Glomerular endothelial cell (primary cell): ENCODE measurements around the gene UBXN11. TPM values are rescaled to one million over a fixed set of nuclear protein-coding genes. Genes with fewer than 3 reads are reported as not detected.

Experiments
- total RNA-seq: library from RNA; depleted of rRNA; stranded (reverse); fragments of >200 nt; gene quantifications from 2 replicates; pipeline ENCODE4 v1.2.3, GENCODE V29; 2015

The UBXN11 gene
- total RNA-seq, 1 donor from 2014 or later: 5.0 TPM

Other genes starting within 250 kb of the UBXN11 start
- gene TRIM63, start 239.0 kb downstream of the UBXN11 start, total RNA-seq: not detected in 2 replicates
- 1.8 and 5.4 TPM in 2 replicates for gene PDIK1L, start 194.8 kb downstream of the UBXN11 start, total RNA-seq
- gene FAM110D, start 147.6 kb downstream of the UBXN11 start, total RNA-seq: 4.1 and 5.8 TPM in 2 replicates
- not detected in 2 replicates for gene C1orf232, start 137.7 kb downstream of the UBXN11 start, total RNA-seq
- gene ZNF593, start 136.7 kb downstream of the UBXN11 start, total RNA-seq: 26.5 and 27.2 TPM in 2 replicates
- gene ZNF593OS, start 134.8 kb downstream of the UBXN11 start, total RNA-seq: not detected in 2 replicates
- gene CNKSR1, start 129.1 kb downstream of the UBXN11 start, total RNA-seq: 1.0 TPM in 1 of 2 replicates, not detected in the other
- gene CATSPER4, start 116.0 kb downstream of the UBXN11 start, total RNA-seq: not detected in 2 replicates
- gene CEP85, start 72.4 kb downstream of the UBXN11 start, total RNA-seq: 7.4 and 7.9 TPM in 2 replicates
- gene SH3BGRL3, start 26.6 kb downstream of the UBXN11 start, total RNA-seq: 258 and 260 TPM in 2 replicates
- not detected in 2 replicates for gene CD52, start 11.3 kb upstream of the UBXN11 start, total RNA-seq
- under 0.01 TPM in 1 of 2 replicates, not detected in the other for gene CRYBG2, start 47.5 kb upstream of the UBXN11 start, total RNA-seq
- not detected in 2 replicates for gene ZNF683, start 66.1 kb upstream of the UBXN11 start, total RNA-seq
- gene LIN28A, start 104.2 kb upstream of the UBXN11 start, total RNA-seq: 0.05 and 0.06 TPM in 2 replicates
- gene DHDDS, start 125.7 kb upstream of the UBXN11 start, total RNA-seq: 49.1 and 52.9 TPM in 2 replicates
- 218 and 234 TPM in 2 replicates for gene HMGN2, start 165.8 kb upstream of the UBXN11 start, total RNA-seq
- 13.3 and 29.9 TPM in 2 replicates for gene RPS6KA1, start 223.1 kb upstream of the UBXN11 start, total RNA-seq